ENCODE data around the gene TATDN3. TPM values are rescaled to one million over a fixed set of nuclear protein-coding genes. Genes with fewer than 3 reads are reported as not detected.

The TATDN3 gene
- total and polyA plus RNA-seq, 9 of the 15 experiments (the other 6 are each of a cell fraction or from before 2014, with no cell fraction given): 18.3 to 79.9 (median 28.2) TPM

- TF ChIP-seq POLR2AphosphoS5 (IDR thresholded peaks at IDR 0.05; ENCODE audit: control insufficient read depth, insufficient read depth, low read depth, low read length) (no peak), IFI16 (CRISPR knock-in tag; IDR thresholded peaks at IDR 0.05) (no peak), MAZ (CRISPR knock-in tag; conservative IDR thresholded peaks at IDR 0.05 in 1 of 2, IDR thresholded peaks at IDR 0.05 in 1 of 2) (no peak), C11orf30 (IDR thresholded peaks at IDR 0.05; ENCODE audit: low read depth) (peak; percentile 97), ZEB2 (IDR thresholded peaks at IDR 0.05) (no peak), ELF1 (tag; IDR thresholded peaks at IDR 0.05) (no peak), SMARCB1 (IDR thresholded peaks at IDR 0.05; ENCODE audit: insufficient read length, low read depth) (peak; percentile 46), TRIM24 (IDR thresholded peaks at IDR 0.05) (peak; percentile 11 to 61; a peak in 1 of 4 replicates), ARID1B (IDR thresholded peaks at IDR 0.05) (peak; percentile 59; the same call in 1 of the 2 replicates), ZFP36 (IDR thresholded peaks at IDR 0.05; ENCODE audit: low read depth, low read length, partially characterized antibody) (peak; percentile 78), SMARCA4 (IDR thresholded peaks at IDR 0.05) (peak; percentile 78; the same call in 1 of the 2 replicates), ZNF316 (IDR thresholded peaks at IDR 0.05) (peak; percentile 97), MBD2 (IDR thresholded peaks at IDR 0.05; ENCODE audit: borderline replicate concordance, low read depth) (no peak), HNRNPK (IDR thresholded peaks at IDR 0.05; ENCODE audit: low read depth, low read length, poor library complexity, severe bottlenecking) (no peak), ESRRA (IDR thresholded peaks at IDR 0.05; ENCODE audit: borderline replicate concordance, low read depth) (no peak), CC2D1A (IDR thresholded peaks at IDR 0.05) (0 out of 2 replicates have a peak, but pooled peaks have one; percentile 16), SOX6 (IDR thresholded peaks at IDR 0.05) (peak; percentile 52; the same call in 1 of the 2 replicates), SPI1 (IDR thresholded peaks at IDR 0.05; ENCODE audit: borderline replicate concordance, low read depth, low read length) (peak; percentile 97), DPF2 (IDR thresholded peaks at IDR 0.05) (peak; percentile 78), FOXJ2 (tag; IDR thresholded peaks at IDR 0.05) (peak; percentile 65; the same call in 1 of the 2 replicates)
Observed at GRCh38 chr1:212774584-212774983, 17.1 kb upstream of the TATDN3 start (continued).
